Omental fat pad (tissue), 4 donors: ENCODE results near the gene SOX1. TPM values are rescaled to one million over a fixed set of nuclear protein-coding genes. Genes with fewer than 3 reads are reported as not detected.

Experiments
- ATAC-seq: fragments of 150-250 bp; one replicate; pipeline ENCODE4 v1.9.1; 2016; ENCODE audit warnings: mild to moderate bottlenecking, moderate library complexity; ENCODE audit not compliant: low FRiP score
- DNase-seq: peaks from one replicate; pipeline ENCODE4 v3.0.0-alpha.2; 2019; ENCODE audit warnings: low spot score
- CTCF ChIP-seq, 3 donors: fragments of 450-650 bp; IDR thresholded peaks; one replicate each; pipeline ENCODE4 v1.5.1; 2016 to 2017; ENCODE audit warnings: antibody characterized with exemption in 3 of 3, mild to moderate bottlenecking in 3 of 3, moderate library complexity in 2 of 3
- total RNA-seq, 4 donors: library from RNA; depleted of rRNA; stranded (reverse); fragments of >200 nt; gene quantifications; one replicate each; pipeline ENCODE4 v1.1.0, GENCODE V29; 2016

Gene SOX1
- total RNA-seq, 4 donors from 2014 or later: not detected

- no peak for TF ChIP-seq CTCF (IDR thresholded peaks at IDR 0.05)
- DNase-seq (no peak), ATAC-seq (no peak)
Measured at GRCh38 chr13:112034846-112035245, 32.1 kb upstream of the SOX1 start.

- ATAC-seq (no peak), DNase-seq (no peak)
- TF ChIP-seq CTCF (IDR thresholded peaks at IDR 0.05): no peak
Measured at GRCh38 chr13:112042496-112042895, 24.5 kb upstream of the SOX1 start.

- DNase-seq (no peak), ATAC-seq (no peak)
- TF ChIP-seq CTCF (IDR thresholded peaks at IDR 0.05): no peak
Measured at GRCh38 chr13:112052213-112052612, 14.7 kb upstream of the SOX1 start.

GRCh38 chr13:112053167-112053743 lies 13.7 kb upstream of the SOX1 start:
- no peak for TF ChIP-seq CTCF (IDR thresholded peaks at IDR 0.05)
- no peak for ATAC-seq
- no peak for DNase-seq

GRCh38 chr13:112053744-112054615 lies 13.0 kb upstream of the SOX1 start:
- no peak for TF ChIP-seq CTCF (IDR thresholded peaks at IDR 0.05)
- ATAC-seq: no peak
- DNase-seq: no peak

GRCh38 chr13:112054616-112055015 lies 12.3 kb upstream of the SOX1 start:
- ATAC-seq: no peak
- no peak for TF ChIP-seq CTCF (IDR thresholded peaks at IDR 0.05)
- no peak for DNase-seq
